GM21723 (cell line): ENCODE data around the gene PDGFD.

Experiments
- ATAC-seq: cut with Tn5 transposase; IDR thresholded peaks from one replicate; pipeline ENCODE4 v1.9.1; 2021; ENCODE audit warnings: mild to moderate bottlenecking, moderate library complexity; ENCODE audit not compliant: unreplicated experiment

PDGFD gene

GRCh38 chr11:104005234-104005855, 158.6 kb downstream of the PDGFD start:
- no peak for ATAC-seq

GRCh38 chr11:104003491-104003890, 160.5 kb downstream of the PDGFD start:
- ATAC-seq, result no peak

GRCh38 chr11:104001561-104002056, 162.3 kb downstream of the PDGFD start:
- ATAC-seq, result no peak

- no peak for ATAC-seq
These were observed 163.1 kb downstream of the PDGFD start for GRCh38 chr11:104000798-104001197.

- no peak for ATAC-seq
These were observed 165.0 kb downstream of the PDGFD start for GRCh38 chr11:103998826-103999508.

GRCh38 chr11:103997082-103997481, 166.9 kb downstream of the PDGFD start:
- peak; percentile 59 for ATAC-seq

GRCh38 chr11:103995896-103996295, 168.1 kb downstream of the PDGFD start:
- no peak for ATAC-seq

- ATAC-seq, result no peak
These were observed 169.4 kb downstream of the PDGFD start for GRCh38 chr11:103994518-103994917.

GRCh38 chr11:103994094-103994493, 169.9 kb downstream of the PDGFD start:
- ATAC-seq, result no peak

- no peak for ATAC-seq
These were observed 170.4 kb downstream of the PDGFD start for GRCh38 chr11:103993507-103993906.

- ATAC-seq, result no peak
These were observed 175.4 kb downstream of the PDGFD start for GRCh38 chr11:103988595-103988969.

GRCh38 chr11:103987629-103988594, 176.0 kb downstream of the PDGFD start:
- no peak for ATAC-seq

GRCh38 chr11:103985041-103985440, 178.9 kb downstream of the PDGFD start:
- no peak for ATAC-seq

- no peak for ATAC-seq
These were observed 183.8 kb downstream of the PDGFD start for GRCh38 chr11:103980108-103980507.

- no peak for ATAC-seq
These were observed 185.0 kb downstream of the PDGFD start for GRCh38 chr11:103978616-103979595.

- ATAC-seq, result no peak
These were observed 191.9 kb downstream of the PDGFD start for GRCh38 chr11:103972013-103972412.

GRCh38 chr11:103970701-103971249, 193.2 kb downstream of the PDGFD start:
- peak; percentile 81 for ATAC-seq

GRCh38 chr11:103968685-103969084, 195.3 kb downstream of the PDGFD start:
- no peak for ATAC-seq

GRCh38 chr11:103967985-103968384, 196.0 kb downstream of the PDGFD start:
- ATAC-seq, result no peak

- ATAC-seq, result no peak
These were observed 199.6 kb downstream of the PDGFD start for GRCh38 chr11:103964390-103964789.
